GM19240 (cell line): ENCODE measurements around the gene DOCK9.

Experiments
- DNase-seq: peaks from one replicate; pipeline ENCODE4 v3.0.0; 2011; ENCODE audit warnings: low spot score; ENCODE audit not compliant: insufficient read length

Gene DOCK9

DNA sequence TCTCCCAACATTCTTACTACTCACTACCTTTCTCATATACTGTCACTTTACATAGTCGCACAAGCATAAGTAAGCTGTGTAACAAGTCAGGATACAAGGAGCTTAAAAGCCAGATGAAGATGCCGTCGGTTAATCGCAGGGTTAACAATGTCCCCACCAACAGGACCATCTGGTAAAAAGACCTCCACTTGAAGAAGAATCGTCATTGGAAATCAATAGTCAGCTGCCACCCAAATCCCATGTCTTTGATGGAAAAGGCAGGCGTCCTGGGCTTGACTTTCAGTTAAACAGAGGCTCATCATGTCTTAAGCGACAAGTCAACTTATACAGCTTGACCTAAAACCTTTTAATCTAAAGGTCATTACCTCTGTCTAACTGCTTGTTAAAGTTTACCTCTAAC lies 27.2 kb downstream of the DOCK9 start:
- no peak for DNase-seq

DNA sequence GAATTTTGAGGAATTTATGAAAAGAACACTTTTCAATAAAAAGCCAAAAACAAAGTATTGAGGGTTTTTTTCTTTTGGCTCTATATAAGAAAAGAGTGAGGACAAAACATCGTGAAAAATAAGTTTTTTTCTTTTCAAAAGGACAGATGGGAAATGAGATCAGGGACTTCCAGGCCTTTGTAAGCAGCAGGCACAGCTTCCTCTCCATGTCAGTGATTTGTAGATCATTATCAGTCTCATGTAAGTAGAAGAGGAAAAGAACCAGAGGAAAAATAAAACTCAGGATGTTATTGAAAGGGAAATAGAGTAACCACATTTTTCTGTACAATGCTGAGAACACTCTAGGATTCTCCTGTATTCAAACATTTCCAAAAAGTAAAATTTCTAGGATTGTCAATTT lies 29.9 kb downstream of the DOCK9 start:
- no peak for DNase-seq

DNA sequence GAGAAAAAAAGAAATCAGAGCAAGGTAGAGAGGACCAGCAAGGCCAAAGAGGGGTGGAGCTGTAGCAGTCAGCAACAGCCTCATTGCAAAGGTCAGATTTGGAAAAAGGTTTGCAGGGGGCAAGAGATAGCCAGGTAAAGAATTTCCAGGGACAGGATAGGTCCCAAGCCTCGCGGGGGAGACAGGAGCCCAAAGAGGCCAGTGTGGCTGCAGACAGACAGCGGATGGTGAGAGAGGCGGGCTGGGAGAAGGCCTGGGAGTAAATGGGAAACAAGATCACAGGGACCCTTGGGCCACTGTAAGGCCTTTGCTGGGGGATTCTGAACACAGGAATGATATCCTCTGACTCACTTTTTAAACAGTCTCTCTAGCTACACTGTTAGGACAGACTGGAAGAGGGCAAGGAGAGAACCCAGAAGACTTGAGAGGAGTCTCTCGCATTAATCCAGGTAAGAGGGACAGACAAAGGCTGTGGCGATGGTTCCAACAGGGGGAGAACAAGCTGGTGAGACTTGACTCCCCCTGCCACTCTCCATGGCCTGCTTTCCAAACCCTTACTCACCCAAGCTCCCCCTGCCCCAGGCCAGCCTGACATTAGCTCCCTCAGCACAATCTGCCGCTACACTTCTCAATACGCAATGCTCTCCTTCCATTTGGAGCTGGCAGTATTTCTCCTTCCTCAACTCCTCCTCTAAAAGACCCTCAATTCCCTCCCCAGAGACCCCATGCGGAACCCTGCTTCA lies 31.8 kb downstream of the DOCK9 start:
- no peak for DNase-seq

DNA sequence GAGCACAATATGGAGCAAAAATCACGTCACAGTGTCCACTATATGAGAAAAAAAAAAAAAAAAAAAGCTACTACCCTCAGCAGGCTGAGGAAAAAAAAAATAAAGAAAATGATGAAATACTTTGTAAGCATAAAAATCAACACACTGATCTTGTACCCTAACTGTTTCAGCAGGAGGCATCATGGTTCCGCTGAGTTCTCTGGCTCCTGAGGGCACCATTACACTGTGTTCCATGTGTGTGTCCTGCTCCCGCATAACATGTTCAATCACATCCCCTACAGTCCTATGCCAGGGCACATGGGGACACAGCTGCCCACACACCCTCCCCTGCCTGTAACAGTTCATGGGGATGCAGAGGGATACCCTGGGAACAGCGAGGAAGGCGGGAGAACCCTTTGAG lies 33.5 kb downstream of the DOCK9 start:
- no peak for DNase-seq

DNA sequence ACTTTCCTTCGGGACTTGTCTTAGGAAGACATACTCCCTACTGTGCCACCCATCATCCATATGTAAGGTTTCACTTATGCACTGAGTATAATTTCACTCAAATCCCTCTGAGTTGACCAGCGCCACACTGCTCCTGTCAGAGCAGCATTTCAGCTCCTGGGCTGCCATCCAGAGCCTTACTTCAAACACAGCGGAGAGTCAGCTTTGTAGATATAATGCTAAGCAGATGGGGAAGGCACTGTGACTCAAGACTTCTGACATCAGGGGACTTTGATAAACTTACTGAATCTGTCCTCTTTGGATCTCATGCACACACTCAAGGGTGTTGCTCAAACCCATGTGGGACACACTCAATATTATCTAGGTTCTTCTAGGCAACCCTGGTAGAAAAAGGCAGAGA lies 34.9 kb downstream of the DOCK9 start:
- no peak for DNase-seq

DNA sequence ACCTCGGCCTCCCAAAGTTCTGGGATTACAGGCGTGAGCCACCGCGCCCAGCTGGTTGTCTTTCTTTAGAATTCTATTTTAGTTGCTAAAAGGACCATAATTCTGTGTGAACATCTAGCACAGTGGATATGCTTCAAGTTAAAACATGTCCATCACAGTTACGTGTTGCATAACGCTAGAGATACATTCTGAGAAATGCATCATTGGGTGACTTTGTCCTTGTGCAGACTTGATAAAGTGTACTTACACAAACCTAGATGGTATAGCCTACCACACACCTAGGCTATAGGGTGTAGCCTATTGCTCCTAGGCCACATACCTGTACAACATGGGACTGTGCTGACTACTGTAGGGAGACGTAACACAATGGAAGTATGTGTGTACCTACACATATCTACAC lies 35.4 kb downstream of the DOCK9 start:
- no peak for DNase-seq

DNA sequence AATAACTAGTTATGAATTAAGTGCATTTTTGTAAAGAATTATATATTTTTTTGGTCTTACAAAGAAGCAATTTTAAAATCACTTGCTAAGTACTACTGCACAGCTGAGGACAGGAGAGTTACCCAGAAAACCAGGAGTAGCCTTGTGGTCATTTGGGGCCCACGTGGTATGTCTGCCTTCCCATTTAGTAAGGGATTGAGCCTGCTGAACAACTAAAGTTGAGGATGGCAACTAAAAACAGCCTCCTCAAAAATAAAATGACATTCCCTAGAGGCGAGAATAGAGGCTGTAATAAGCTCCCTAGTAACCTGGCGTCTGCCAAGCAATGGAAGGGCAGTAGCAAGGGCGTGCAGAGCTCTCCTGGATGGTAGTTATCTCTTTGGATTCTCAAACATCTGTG lies 36.3 kb downstream of the DOCK9 start:
- no peak for DNase-seq

- no peak for DNase-seq
Measured at GRCh38 chr13:98941126-98941525, 36.7 kb downstream of the DOCK9 start.

- DNase-seq, result no peak
Measured at GRCh38 chr13:98940325-98941001, 37.4 kb downstream of the DOCK9 start.

GRCh38 chr13:98939660-98940191 lies 38.1 kb downstream of the DOCK9 start:
- no peak for DNase-seq

- no peak for DNase-seq
Measured at GRCh38 chr13:98938801-98939200, 39.1 kb downstream of the DOCK9 start.

GRCh38 chr13:98937911-98938381 lies 39.9 kb downstream of the DOCK9 start:
- DNase-seq, result no peak

DNA sequence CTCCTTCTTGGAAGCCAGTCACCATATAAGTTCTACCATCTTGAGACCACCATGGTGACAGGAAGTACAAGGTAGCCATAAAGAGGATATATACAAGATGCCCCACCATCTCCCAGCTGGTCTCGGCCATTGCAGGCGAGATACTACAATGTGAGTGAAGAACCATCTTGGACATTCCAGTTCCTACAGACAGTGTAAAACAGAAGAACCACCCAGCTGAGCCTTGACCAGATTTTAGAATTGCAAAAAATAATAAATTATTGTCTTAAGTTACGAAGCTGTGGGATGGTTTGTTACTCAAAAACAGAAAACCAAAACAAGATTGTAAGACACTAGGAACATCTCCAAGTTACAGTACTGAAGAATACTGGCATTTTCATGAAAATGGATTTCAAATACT lies 43.6 kb downstream of the DOCK9 start:
- no peak for DNase-seq

DNA sequence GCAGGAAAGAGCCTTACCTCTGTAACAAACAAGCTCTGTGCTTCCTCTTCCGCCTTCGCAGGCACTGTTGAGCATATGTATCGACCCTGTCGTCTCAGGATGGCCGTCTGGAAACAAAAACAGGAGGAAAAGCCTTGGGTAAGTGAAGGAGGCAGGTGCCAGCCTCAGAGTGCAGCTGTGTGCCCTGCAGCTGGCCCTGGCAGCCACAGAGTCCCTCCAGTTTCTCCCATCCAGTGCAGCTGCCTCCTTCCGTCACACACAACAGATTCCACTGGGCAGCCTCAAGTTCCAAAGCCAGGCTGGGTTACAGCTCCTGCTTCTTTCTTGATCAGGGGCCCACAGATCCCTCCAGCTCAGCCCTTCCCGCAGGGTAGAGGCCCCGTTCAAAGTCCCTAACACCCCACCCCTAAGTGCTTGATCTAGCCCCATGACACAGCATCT lies 47.7 kb downstream of the DOCK9 start:
- no peak for DNase-seq

DNA sequence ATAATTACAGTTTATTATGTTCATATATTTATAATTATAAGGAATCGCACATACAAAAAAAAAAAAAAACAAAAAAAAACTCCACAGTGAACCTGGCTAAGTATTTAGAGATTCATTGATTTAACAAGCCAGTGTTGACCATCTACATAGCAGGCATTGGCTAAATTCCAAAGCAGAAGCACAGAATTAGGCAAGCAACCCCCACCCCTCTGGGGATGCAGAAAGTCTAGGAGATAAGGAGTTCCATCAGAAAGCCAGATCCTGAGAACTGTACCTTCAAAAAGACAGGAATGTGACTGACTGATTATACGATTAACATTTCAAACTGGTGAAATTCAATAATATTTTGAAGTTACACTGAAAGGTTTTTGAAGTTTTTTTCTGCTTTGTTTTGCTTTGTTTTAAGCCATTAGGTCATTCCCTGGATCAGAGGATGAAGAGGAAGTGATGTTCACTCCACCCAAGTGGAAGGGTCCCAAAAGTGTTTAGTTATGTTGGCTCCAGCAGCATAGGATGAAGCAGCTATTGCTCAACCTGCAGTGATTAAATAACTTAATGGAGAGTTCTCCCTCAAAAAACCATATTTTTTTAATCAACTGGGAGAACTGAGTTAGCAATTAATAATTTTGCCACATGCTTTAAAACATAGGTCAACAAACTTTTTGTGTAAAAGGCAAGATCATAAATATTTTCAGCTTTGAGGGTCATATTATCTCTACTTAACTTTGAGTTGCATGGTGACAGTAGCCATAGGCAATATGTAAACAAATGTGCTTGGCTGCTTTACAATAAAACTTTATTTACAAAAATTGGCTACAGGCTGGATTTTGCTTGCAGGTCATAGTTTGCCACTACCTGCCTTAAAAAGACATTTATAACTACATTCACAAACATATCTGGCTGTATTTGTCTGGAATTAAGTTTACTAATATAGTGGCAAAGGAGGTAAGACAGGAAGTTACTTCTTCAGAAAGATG lies 49.6 kb downstream of the DOCK9 start:
- DNase-seq, result no peak

GRCh38 chr13:98925949-98926348 lies 51.9 kb downstream of the DOCK9 start:
- DNase-seq, result no peak

DNA sequence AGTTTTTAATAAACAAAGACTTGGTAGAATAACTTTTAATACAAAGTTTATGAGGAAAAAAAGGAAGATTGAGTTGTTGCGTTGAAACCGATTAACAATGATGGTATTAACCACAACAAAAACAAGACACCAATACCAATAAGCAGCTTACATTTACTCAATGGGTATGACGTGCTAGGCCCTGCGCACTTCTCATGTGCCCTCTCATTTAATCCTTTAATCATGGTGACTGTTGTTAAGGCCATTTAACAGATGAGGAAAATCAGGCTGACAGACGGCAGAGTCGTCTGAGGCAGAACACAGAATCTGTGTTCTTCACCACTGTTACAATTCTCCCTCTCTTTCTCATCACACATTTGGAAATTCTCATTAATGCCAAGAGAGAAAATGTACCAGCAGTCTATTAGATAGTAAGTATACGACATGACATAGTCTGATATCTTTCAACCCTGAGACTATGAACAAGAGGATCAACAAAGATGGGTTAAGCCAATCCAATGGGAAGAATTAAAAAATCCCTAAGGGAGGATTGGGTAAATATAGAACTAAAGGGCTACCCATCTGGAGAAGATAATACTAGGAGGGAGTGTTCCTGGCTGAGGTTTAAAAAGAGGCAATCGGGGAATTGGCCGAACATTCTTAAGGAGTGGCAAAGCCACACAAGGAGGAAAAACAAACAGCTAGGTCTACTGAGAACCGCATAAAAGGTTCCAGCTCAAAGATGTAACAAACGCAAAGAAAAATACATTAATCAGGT lies 54.0 kb downstream of the DOCK9 start:
- DNase-seq, result no peak

- no peak for DNase-seq
Measured at GRCh38 chr13:98922306-98922705, 55.6 kb downstream of the DOCK9 start.

- DNase-seq, result no peak
Measured at GRCh38 chr13:98921786-98922185, 56.1 kb downstream of the DOCK9 start.

DNA sequence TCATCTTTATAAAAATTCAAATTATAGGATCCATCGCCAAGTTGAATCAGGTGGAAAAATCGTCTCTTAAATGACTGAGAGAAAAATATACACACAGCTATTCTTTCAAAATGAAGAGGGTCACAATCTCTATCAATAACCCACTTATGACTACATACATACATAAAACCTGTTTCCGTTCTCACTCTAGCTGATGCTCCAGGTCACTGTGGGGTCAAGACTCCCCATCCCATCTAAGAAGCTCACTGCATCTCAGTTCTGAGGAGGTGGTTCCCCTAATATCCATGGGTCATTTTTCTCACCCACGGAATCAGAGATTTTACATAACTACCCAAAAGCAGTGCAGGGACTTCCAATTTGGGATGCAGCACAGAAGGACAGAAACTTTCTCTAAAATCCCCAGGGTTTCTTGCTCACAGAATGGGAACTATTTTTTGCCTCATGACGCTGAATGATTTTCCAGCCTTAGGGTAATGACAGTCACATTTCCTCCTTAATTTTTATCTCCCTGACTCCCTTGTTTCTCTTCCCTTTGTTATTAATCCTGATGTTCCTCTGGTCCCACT lies 56.8 kb downstream of the DOCK9 start:
- no peak for DNase-seq
